HepG2 (cell line): ENCODE results near the gene FAM3B. TPM values are rescaled to one million over a fixed set of nuclear protein-coding genes. Genes with fewer than 3 reads are reported as not detected.

ENCODE experiments used
- ATRX ChIP-seq: sonication (generic); formaldehyde crosslinking; IDR thresholded peaks from 2 replicates; pipeline ENCODE4 v1.4.0; 2020; ENCODE audit warnings: missing genetic modification reagents, borderline replicate concordance
- GATAD1 ChIP-seq: IDR thresholded peaks from 2 replicates; pipeline ENCODE4 v1.6.1; 2016; ENCODE audit warnings: missing genetic modification reagents, missing compliant biosample characterization
- GFI1 ChIP-seq: sonication (generic); formaldehyde crosslinking; IDR thresholded peaks from 2 replicates; pipeline ENCODE4 v1.5.0; 2020; ENCODE audit warnings: missing genetic modification reagents, mild to moderate bottlenecking, borderline replicate concordance
- IKZF4 ChIP-seq: sonication (generic); formaldehyde crosslinking; IDR thresholded peaks from 2 replicates; pipeline ENCODE4 v1.5.1; 2020; ENCODE audit warnings: borderline replicate concordance, mild to moderate bottlenecking, low read depth, missing genetic modification reagents; ENCODE audit errors: not compliant biosample characterization
- JDP2 ChIP-seq: sonication (generic); formaldehyde crosslinking; IDR thresholded peaks from 2 replicates; pipeline ENCODE4 v1.8.1; 2022; ENCODE audit warnings: missing genetic modification reagents, borderline replicate concordance
- KAT2B ChIP-seq: fragments of 150-350 bp; IDR thresholded peaks from 2 replicates; pipeline ENCODE4 v1.6.1; 2014; ENCODE audit warnings: low read depth, low read length, borderline replicate concordance
- KLF16 ChIP-seq, 2 experiments: sonication (generic) in 1 of 2; formaldehyde crosslinking in 1 of 2; IDR thresholded peaks; 2 replicates each; pipeline versions ENCODE4 v1.6.1 to v1.8.0; 2016 to 2023; ENCODE audit warnings: missing genetic modification reagents in 2 of 2, missing compliant biosample characterization in 1 of 2
- KLF6 ChIP-seq: IDR thresholded peaks from 2 replicates; pipeline ENCODE4 v1.8.0; 2016; ENCODE audit warnings: missing biosample characterization, missing genetic modification reagents
- LCORL ChIP-seq, 2 experiments: fragments of 450-650 bp in 1 of 2; sonication (generic) in 1 of 2; formaldehyde crosslinking in 1 of 2; IDR thresholded peaks; 2 replicates each; pipeline versions ENCODE4 v1.5.0 to v1.6.1; 2017 to 2020; ENCODE audit warnings: antibody characterized with exemption in 1 of 2, missing genetic modification reagents in 1 of 2
- MEIS1 ChIP-seq: sonication (generic); formaldehyde crosslinking; IDR thresholded peaks from 2 replicates; pipeline ENCODE4 v1.9.0; 2021; ENCODE audit warnings: mild to moderate bottlenecking, missing genetic modification reagents, moderate library complexity, borderline replicate concordance
- MTA1 ChIP-seq: sonication (generic); formaldehyde crosslinking; IDR thresholded peaks from 2 replicates; pipeline ENCODE4 v1.4.0; 2020; ENCODE audit warnings: missing genetic modification reagents, mild to moderate bottlenecking, borderline replicate concordance
- RARA ChIP-seq: IDR thresholded peaks from 2 replicates; pipeline ENCODE4 v1.6.1; 2016; ENCODE audit warnings: missing genetic modification reagents, missing compliant biosample characterization
- RXRB ChIP-seq: IDR thresholded peaks from 2 replicates; pipeline ENCODE4 v1.6.1; 2016; ENCODE audit warnings: borderline replicate concordance, missing genetic modification reagents, missing compliant biosample characterization
- SRSF4 ChIP-seq: fragments of 200-400 bp; formaldehyde crosslinking; IDR thresholded peaks from one replicate; pipeline ENCODE4 v1.6.1; 2018; ENCODE audit warnings: mild to moderate bottlenecking, low read depth, low read length, moderate library complexity; ENCODE audit not compliant: poor library complexity, severe bottlenecking
- TRAFD1 ChIP-seq: sonication (generic); formaldehyde crosslinking; IDR thresholded peaks from 2 replicates; pipeline ENCODE4 v1.5.1; 2020; ENCODE audit warnings: missing genetic modification reagents, mild to moderate bottlenecking, borderline replicate concordance
- USF2 ChIP-seq, 2 experiments: sonication (generic) in 1 of 2; formaldehyde crosslinking in 1 of 2; IDR thresholded peaks; 2 replicates each; pipeline versions ENCODE4 v1.5.1 to v1.6.1; 2011 to 2020; ENCODE audit warnings: borderline replicate concordance in 1 of 2, low read depth in 1 of 2, low read length in 1 of 2, mild to moderate bottlenecking in 1 of 2, missing genetic modification reagents in 1 of 2, moderate library complexity in 1 of 2
- ZNF235 ChIP-seq: sonication (generic); formaldehyde crosslinking; IDR thresholded peaks from 2 replicates; pipeline ENCODE4 v1.8.1; 2023; ENCODE audit warnings: mild to moderate bottlenecking, missing genetic modification reagents, borderline replicate concordance
- ZNF569 ChIP-seq: sonication (generic); formaldehyde crosslinking; IDR thresholded peaks from 2 replicates; pipeline ENCODE4 v1.5.0; 2020; ENCODE audit warnings: mild to moderate bottlenecking, missing genetic modification reagents, moderate library complexity, borderline replicate concordance
- ZNF816 ChIP-seq: sonication (generic); formaldehyde crosslinking; IDR thresholded peaks from 2 replicates; pipeline ENCODE4 v1.8.0; 2022; ENCODE audit warnings: missing genetic modification reagents, mild to moderate bottlenecking, borderline replicate concordance
- ZNF83 ChIP-seq: sonication (generic); formaldehyde crosslinking; IDR thresholded peaks from 2 replicates; pipeline ENCODE4 v1.4.0; 2020; ENCODE audit warnings: missing genetic modification reagents, mild to moderate bottlenecking, borderline replicate concordance
- polyA plus RNA-seq, 8 experiments: library from polyadenylated mRNA; depleted of rRNA in 3 of 8; stranded (reverse) in 7 of 8; unstranded in 1 of 8; fragments of >200 nt; fragmentation: Illumina TruSeq in 4 of 8; extraction: Trizol in 4 of 8; gene quantifications; 2 replicates each; pipeline versions ENCODE4 v1.2.1 to v1.2.3, GENCODE V29; 2011 to 2016; ENCODE audit warnings: low read depth in 4 of 8, missing spikeins in 1 of 8, mixed read lengths in 1 of 8; ENCODE audit not compliant: insufficient read depth in 1 of 8
- total RNA-seq, 5 experiments: library from RNA; depleted of rRNA; stranded (reverse); fragments of >200 nt; fragmentation: Illumina TruSeq; extraction: Trizol; gene quantifications; 2 replicates each; pipeline ENCODE4 v1.2.3, GENCODE V29; 2016; ENCODE audit warnings: low read depth in 1 of 5
- TF ChIP-seq, protein P1 (sequence below): sonication (generic); formaldehyde crosslinking; IDR thresholded peaks from 2 replicates; pipeline ENCODE4 v1.8.0; 2022; ENCODE audit warnings: missing genetic modification reagents, low read depth, mild to moderate bottlenecking, borderline replicate concordance
- TF ChIP-seq, protein P2 (sequence below): sonication (generic); formaldehyde crosslinking; IDR thresholded peaks from 2 replicates; pipeline ENCODE4 v1.8.1; 2022; ENCODE audit warnings: mild to moderate bottlenecking, missing genetic modification reagents

The FAM3B gene
- total and polyA plus RNA-seq, 2 of the 13 experiments (the other 11 are each of a cell fraction or from before 2014, with no cell fraction given): 46.5 to 62.0 TPM

DNA sequence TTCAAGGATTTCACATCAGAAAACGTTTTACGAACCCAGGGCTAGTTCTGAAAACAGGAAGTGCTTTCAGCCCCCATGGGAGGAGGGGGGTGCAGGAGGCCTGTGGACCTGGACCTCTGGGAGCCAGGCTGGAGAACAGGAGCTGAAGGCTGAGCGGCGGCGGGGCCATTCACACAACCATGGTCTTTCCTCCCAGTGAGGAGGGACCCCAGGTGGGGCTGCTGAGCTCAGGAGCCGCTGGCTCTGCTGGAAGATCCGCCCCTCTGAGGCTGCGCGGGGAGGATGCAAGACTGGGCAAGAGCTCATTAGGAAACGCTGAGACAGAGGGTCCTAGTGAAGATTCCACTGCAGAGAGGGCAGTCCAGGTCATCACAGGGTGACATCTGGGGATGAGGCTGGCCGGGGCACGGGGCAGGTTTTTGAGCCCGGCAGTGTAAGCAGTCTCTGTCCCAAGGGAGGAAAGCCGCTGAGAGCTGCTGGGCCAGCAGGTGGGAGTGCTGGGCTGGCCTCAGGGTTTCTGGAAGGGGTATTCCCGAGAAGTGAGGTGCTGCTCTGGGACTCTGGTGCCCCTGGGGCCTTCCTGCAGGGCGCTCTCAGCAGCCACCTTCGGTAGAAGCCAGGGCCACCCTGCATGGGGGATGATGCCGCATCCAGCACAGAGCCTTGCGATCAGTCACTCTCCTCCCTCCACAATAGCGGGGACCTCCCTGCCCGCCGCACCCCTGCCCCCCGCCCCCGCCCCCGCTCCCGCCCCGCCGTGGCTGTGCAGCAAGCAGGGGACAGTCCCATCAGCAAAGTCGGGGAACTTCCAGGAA is 52.7 kb downstream of the FAM3B start (continued):
- TF ChIP-seq, protein P1, sequence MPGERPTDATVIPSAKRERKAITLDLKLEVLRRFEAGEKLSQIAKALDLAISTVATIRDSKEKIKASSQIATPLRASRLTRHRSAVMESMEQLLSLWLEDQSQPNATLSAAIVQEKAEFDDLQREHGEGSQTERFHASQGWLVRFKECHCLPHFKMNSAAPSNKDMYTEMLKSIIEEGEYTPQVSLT (CRISPR knock-in tag): no peak
- TF ChIP-seq LCORL (IDR thresholded peaks at IDR 0.05) (no peak), LCORL (CRISPR knock-in tag; IDR thresholded peaks at IDR 0.05) (0 out of 2 replicates have a peak, but pooled peaks have one; percentile 36), RXRB (CRISPR knock-in tag) (0 out of 2 replicates have a peak, but pooled peaks have one; percentile 39), USF2 (IDR thresholded peaks at IDR 0.05; ENCODE audit: low read depth, low read length) (no peak), USF2 (CRISPR knock-in tag; IDR thresholded peaks at IDR 0.05; ENCODE audit: borderline replicate concordance) (no peak), ZNF816 (CRISPR knock-in tag) (no peak), GFI1 (CRISPR knock-in tag) (no peak), RARA (CRISPR knock-in tag) (no peak), KAT2B (no peak), IKZF4 (CRISPR knock-in tag) (no peak), ZNF83 (CRISPR knock-in tag) (no peak), KLF16 (CRISPR knock-in tag; IDR thresholded peaks at IDR 0.05) (no peak), MTA1 (no peak), TRAFD1 (CRISPR knock-in tag) (no peak), KLF6 (CRISPR knock-in tag) (no peak), ATRX (no peak), MEIS1 (CRISPR knock-in tag) (no peak), ZNF569 (CRISPR knock-in tag) (no peak), ZNF235 (CRISPR knock-in tag) (no peak), JDP2 (CRISPR knock-in tag) (no peak), SRSF4 (no peak), GATAD1 (CRISPR knock-in tag) (no peak)
- TF ChIP-seq, protein P2, sequence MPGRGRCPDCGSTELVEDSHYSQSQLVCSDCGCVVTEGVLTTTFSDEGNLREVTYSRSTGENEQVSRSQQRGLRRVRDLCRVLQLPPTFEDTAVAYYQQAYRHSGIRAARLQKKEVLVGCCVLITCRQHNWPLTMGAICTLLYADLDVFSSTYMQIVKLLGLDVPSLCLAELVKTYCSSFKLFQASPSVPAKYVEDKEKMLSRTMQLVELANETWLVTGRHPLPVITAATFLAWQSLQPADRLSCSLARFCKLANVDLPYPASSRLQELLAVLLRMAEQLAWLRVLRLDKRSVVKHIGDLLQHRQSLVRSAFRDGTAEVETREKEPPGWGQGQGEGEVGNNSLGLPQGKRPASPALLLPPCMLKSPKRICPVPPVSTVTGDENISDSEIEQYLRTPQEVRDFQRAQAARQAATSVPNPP (CRISPR knock-in tag): no peak
